Esophagus (tissue), 2 donors: ENCODE results near the gene CYB5R3. TPM values are rescaled to one million over a fixed set of nuclear protein-coding genes. Genes with fewer than 3 reads are reported as not detected.

ENCODE experiments used
- H3K27ac ChIP-seq, 2 donors: one replicate each; pipeline ENCODE4 v1.5.1; 2013; ENCODE audit warnings: low read depth in 2 of 2, mild to moderate bottlenecking in 2 of 2, inconsistent platforms in 1 of 2, low read length in 1 of 2, moderate library complexity in 1 of 2
- H3K27me3 ChIP-seq, 2 donors: one replicate each; pipeline ENCODE4 v1.6.1; 2013; ENCODE audit warnings: low read length in 2 of 2, control low read depth in 1 of 2, mild to moderate bottlenecking in 1 of 2; ENCODE audit not compliant: insufficient read depth in 2 of 2, control insufficient read depth in 1 of 2
- H3K36me3 ChIP-seq, 2 donors: one replicate each; pipeline ENCODE4 v1.6.1; 2013; ENCODE audit warnings: low read length in 1 of 2; ENCODE audit not compliant: control insufficient read depth in 2 of 2, insufficient read depth in 2 of 2
- H3K4me1 ChIP-seq, 2 donors: one replicate each; pipeline ENCODE4 v1.6.1; 2013; ENCODE audit warnings: low read length in 1 of 2; ENCODE audit not compliant: control insufficient read depth in 2 of 2, insufficient read depth in 2 of 2
- H3K4me3 ChIP-seq, 2 donors: one replicate each; pipeline ENCODE4 v1.5.1; 2013; ENCODE audit warnings: low read length in 2 of 2, mild to moderate bottlenecking in 2 of 2, low read depth in 1 of 2, moderate library complexity in 1 of 2
- H3K9me3 ChIP-seq, 2 donors: one replicate each; pipeline ENCODE4 v1.6.1; 2013; ENCODE audit warnings: mild to moderate bottlenecking in 2 of 2, low read depth in 1 of 2, low read length in 1 of 2, moderate library complexity in 1 of 2; ENCODE audit not compliant: control insufficient read depth in 2 of 2, insufficient read depth in 1 of 2
- WGBS, 2 donors: extraction: QIAGEN DNeasy Blood & Tissue Kit; methylation state at CpG; one replicate each; pipeline ENCODE4 v1.1.7; 2013; 5-methylcytosine and 5-hydroxymethylcytosine counted together
- polyA plus RNA-seq, 2 donors: library from polyadenylated mRNA; stranded (reverse); fragments of 200-250 nt; gene quantifications; one replicate each; pipeline ENCODE4 v1.2.3, GENCODE V29; 2013
- donor health status: healthy with polysubstance abuse.
- donor health status: Bipolar disorder and iron deficiency.

The CYB5R3 gene
- polyA plus RNA-seq, 2 donors = 52.7 to 112 TPM

DNA sequence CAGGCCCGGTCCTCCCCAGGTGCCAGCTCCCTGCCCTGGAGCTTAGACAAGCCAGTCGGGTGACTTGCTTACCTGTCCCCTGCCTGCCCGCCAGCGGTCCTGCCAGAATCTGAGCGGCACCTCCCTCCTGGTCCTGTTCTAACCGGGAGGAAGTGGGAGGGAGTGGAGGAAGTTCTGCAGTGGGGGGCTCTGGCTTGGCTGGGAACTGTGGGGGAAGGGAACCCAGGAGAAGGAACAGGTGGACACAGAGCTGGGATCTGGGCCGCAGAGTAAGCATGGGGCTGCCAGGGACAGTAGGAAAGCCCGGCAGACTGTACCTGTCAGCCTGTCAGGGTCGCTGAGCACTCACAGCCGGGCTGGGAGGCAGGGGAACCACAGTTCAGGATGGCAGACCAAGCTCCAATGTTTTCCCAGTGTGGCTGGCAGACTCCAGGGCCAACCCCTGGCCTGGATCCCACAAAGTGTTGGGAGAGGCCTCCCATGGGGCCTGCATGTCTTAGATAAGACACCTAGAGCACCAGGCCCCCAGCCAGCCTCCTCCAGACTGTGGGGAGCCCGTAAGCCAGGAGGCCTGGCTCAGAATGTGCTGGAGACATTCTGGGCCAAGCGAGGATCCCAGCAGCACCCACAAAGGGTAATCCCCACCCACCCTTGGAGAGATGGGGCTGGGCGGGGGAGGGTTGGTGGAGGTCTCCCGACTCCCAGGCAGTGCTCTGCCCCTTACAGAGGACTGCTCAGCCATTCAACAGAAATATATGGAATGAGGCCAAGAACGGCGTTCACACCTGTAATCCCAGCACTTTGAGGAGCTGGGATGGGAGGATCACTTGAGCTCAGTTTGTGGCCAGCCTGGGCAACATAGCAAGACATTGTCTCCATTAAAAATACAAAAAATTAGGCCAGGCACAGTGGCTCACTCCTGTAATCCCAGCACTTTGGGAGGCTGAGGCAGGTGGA, 2.3 kb downstream of the CYB5R3 start:
- H3K4me1 ChIP-seq = peaks cover 18 to 45% of the 10 kb centered on the region in 2 donors
- H3K27me3 ChIP-seq = no peaks in the 10 kb centered on the region
- peak overlapping the region; percentile 17 to 22 for H3K4me3 ChIP-seq
- WGBS, 2 donors = 25 to 33% methylated on average over 16 of the region's 16 CpGs
- H3K36me3 ChIP-seq = no peaks in the 10 kb centered on the region
- H3K9me3 ChIP-seq = no peaks in the 10 kb centered on the region
- peak overlapping the region; percentile 86 to 88 for H3K27ac ChIP-seq

DNA sequence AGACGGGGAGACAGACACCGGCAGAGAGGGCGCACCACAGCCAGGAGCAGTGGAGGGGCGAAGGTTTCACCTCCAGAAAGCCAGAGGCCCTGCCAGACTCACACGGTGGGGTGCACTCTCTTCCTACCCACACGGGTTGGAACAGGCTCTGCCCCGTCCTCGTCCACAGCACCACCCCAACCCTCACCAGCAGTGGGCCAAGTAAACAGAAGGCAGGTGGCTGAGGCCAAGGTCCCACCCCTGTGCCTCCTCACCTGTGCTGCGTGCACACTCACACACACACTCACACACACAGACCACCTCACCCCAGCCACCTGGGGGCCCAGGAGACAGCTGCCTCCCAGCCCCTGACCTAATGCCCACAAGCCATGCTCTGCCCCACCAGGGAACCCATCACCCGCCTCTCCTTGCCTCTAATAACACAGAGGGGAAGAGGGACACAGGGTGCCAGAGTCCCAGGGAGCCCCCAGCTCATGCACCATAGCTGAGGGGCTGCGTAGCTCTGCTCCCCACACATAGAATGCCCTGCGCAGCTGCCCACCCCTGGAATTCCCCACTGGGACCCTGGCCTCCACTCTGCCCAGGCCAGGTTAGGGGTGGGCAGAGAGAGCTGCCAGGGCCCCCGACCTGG, 3.1 kb downstream of the CYB5R3 start:
- H3K4me1 ChIP-seq = peaks cover 18 to 45% of the 10 kb centered on the region in 2 donors
- H3K4me3 ChIP-seq = peak overlapping the region; percentile 17 to 22
- H3K9me3 ChIP-seq = no peaks in the 10 kb centered on the region
- no peaks in the 10 kb centered on the region for H3K27me3 ChIP-seq
- 34 to 36% methylated on average over 13 of the region's 13 CpGs for WGBS, 2 donors
- peak overlapping the region; percentile 86 to 88 for H3K27ac ChIP-seq
- H3K36me3 ChIP-seq = no peaks in the 10 kb centered on the region

GRCh38 chr22:42645341-42645937, 3.8 kb downstream of the CYB5R3 start:
- H3K36me3 ChIP-seq = no peaks in the 10 kb centered on the region
- no peaks in the 10 kb centered on the region for H3K27me3 ChIP-seq
- peak overlapping the region; percentile 86 to 88 for H3K27ac ChIP-seq
- 38 to 42% methylated on average over 19 of the region's 19 CpGs for WGBS, 2 donors
- H3K4me1 ChIP-seq = peaks cover 18 to 45% of the 10 kb centered on the region in 2 donors
- no peaks in the 10 kb centered on the region for H3K9me3 ChIP-seq
- peak overlapping the region; percentile 17 to 22 for H3K4me3 ChIP-seq

GRCh38 chr22:42644422-42645340, 4.5 kb downstream of the CYB5R3 start:
- Histone ChIP-seq H3K4me3 (peak overlapping the region in 1 of 2 donors; percentile 2), H3K27me3 (no peaks in the 10 kb centered on the region), H3K4me1 (peaks cover 18 to 43% of the 10 kb centered on the region in 2 donors), H3K9me3 (no peaks in the 10 kb centered on the region), H3K27ac (peak overlapping the region; percentile 86 to 88), H3K36me3 (no peaks in the 10 kb centered on the region)
- WGBS, 2 donors = 22 to 26% methylated on average over 22 of the region's 22 CpGs

DNA sequence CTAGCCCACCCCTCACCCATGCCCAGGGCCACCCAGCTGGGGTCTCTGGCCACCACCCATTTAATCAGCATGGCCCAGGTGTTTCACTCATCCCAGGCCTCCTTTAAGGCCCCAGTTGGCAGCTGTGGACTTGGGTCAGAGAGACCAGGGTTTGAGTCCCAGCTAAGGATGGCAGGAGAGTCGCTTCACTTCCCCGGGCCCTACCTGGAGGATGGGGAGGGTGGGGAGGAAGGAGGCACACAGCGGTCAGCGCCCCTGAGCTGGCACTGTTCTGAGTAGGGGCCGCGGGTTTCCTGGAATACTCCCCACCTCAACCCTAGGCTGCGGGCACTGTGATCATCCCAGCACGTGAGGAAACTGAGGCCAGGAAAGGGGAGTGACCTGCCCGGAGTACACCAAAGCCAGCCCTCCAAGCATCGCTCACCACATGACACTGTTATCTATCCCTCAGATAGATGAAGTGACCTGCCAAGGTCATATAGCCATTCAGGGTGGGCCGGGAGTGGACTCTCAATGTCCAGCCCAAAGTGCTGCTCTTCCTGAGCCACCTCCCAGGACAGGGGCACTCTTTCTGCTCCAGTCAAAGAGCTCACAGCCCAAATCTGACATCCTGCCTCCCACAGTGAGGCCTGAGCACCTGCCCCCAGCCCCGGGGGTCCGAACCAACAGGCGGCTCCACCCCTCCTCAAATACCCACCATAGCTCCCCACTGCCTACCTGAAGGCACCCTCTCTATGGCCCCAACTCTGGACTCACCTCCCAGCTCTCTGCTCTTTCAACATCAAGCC, 5.4 kb downstream of the CYB5R3 start:
- WGBS, 2 donors = 88 to 89% methylated on average over 14 of the region's 14 CpGs
- Histone ChIP-seq H3K27me3 (no peaks in the 10 kb centered on the region), H3K4me1 (peaks cover 18 to 42% of the 10 kb centered on the region in 2 donors), H3K36me3 (no peaks in the 10 kb centered on the region), H3K4me3 (no peak overlapping the region), H3K9me3 (no peaks in the 10 kb centered on the region), H3K27ac (peak overlapping the region; percentile 32 to 53)

- Histone ChIP-seq H3K27ac (peak overlapping the region in 1 of 2 donors; percentile 56), H3K4me3 (no peak overlapping the region), H3K36me3 (no peaks in the 10 kb centered on the region), H3K9me3 (no peaks in the 10 kb centered on the region), H3K4me1 (peaks cover 18 to 34% of the 10 kb centered on the region in 2 donors), H3K27me3 (no peaks in the 10 kb centered on the region)
- WGBS, 2 donors = 82 to 87% methylated on average over 12 of the region's 12 CpGs
These were observed 6.2 kb downstream of the CYB5R3 start for GRCh38 chr22:42642806-42643633.

GRCh38 chr22:42641801-42642413, 7.3 kb downstream of the CYB5R3 start:
- Histone ChIP-seq H3K4me1 (peaks cover 18 to 29% of the 10 kb centered on the region in 2 donors), H3K27me3 (no peaks in the 10 kb centered on the region), H3K9me3 (no peaks in the 10 kb centered on the region), H3K36me3 (no peaks in the 10 kb centered on the region), H3K4me3 (no peak overlapping the region), H3K27ac (no peak overlapping the region)
- 82 to 86% methylated on average over 9 of the region's 9 CpGs for WGBS, 2 donors
